ENCODE data around the gene ACTL7A.
"Not testable (repeated sequence)": the region's sequence is repeated elsewhere in the genome, so short reads cannot be mapped to it uniquely, and the experiment has no call there.

ACTL7A gene

DNA sequence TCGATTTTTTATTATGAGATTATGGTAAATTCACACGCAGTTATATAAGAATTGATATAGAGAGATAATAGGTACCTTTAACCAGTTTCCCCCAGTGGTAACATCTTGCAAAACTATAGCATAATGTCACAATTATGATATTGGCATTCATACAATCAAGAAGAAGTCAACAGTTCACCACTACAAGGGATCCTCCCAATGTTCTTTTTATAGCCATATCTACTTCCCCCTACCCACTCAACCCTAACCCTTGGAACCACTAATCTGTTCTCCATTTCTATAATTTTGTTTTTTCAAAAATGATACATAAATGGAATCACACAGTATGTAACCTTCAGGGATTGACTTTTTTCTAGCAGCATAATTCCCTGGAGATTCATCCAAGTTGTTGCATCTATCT is 16.1 kb upstream of the ACTL7A start:
- FAIRE-seq (no peak), DNase-seq (ENCODE audit: insufficient read length, low spot score) (no peak)

DNA sequence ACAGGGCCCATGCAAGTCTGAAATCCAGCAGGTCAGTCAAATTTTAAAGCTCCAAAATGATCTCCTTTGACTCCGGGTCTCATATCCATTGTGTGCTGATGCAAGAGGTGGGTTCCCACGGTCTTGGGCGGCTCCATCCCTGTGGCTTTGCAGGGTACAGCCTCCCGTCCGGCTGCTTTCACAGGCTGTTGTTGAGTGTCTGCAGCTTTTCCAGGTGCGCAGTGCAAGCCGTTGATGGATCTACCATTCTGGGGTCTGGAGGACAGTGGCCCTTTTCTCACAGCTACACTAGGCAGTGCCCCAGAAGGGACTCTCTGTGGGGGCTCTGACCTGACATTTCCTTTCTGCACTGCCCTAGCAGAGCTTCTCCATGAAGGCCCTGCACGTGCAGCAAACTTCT is 13.8 kb upstream of the ACTL7A start:
- DNase-seq (ENCODE audit: insufficient read length, low spot score); FAIRE-seq: not testable (repeated sequence)

DNA sequence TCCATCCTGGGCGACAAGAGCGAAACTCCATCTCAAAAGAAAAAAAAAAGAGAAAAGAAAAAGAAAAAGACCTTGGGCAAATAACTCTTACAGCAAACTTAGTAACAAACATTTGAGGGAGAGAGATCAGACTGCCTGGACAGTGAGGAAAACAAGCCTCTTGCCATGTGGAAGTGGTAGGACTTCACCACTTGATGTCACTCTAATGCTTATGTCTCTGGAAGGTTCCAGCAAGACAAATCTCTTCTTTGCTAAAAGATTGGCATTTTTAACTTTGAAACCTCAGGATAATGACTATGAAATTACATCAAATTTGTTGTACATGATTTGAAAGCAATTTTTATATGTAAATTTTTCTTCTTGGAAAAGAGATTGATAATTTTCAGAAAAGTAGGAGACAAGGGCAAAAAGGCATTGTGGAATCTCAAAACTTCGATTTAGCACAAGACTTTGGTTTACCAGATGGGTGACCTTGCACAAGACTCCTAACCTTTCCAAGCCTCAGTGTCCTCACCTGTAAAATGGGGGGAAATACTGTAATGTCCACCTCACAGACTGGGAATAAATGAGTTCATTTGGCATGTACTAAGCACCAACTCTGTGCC is 11.7 kb upstream of the ACTL7A start:
- DNase-seq (ENCODE audit: insufficient read length, low spot score), result peak; percentile 45

GRCh38 chr9:108851138-108851537 is 10.9 kb upstream of the ACTL7A start:
- DNase-seq (ENCODE audit: insufficient read length, low spot score) (no peak), FAIRE-seq (no peak)

More for the DNA sequence above, 11.7 kb upstream of the ACTL7A start:
- no peak for FAIRE-seq

GRCh38 chr9:108852079-108852478 is 10.0 kb upstream of the ACTL7A start:
- no peak for FAIRE-seq
- DNase-seq (ENCODE audit: insufficient read length, low spot score), result no peak

DNA sequence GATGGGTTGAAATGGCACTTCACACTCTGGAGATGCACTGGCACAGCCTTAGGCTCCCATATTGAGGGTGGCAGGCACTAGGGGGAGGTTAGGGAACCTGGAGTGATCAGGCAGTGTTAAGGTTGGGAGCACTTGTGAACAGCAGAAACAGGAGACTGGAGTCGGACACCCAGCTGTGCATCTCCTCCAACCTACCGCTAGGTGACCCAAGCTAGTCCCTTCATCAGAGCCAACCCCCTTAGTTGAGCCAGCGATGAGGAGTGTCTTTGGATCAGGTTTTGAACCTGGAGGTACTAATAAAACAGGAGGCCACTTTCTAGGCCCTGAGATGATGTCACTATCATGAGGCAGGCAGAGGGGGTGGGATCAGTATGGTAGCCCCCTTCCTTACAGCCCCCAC is 8.0 kb upstream of the ACTL7A start:
- peak; percentile 16 for FAIRE-seq
- DNase-seq (ENCODE audit: insufficient read length, low spot score), result no peak

DNA sequence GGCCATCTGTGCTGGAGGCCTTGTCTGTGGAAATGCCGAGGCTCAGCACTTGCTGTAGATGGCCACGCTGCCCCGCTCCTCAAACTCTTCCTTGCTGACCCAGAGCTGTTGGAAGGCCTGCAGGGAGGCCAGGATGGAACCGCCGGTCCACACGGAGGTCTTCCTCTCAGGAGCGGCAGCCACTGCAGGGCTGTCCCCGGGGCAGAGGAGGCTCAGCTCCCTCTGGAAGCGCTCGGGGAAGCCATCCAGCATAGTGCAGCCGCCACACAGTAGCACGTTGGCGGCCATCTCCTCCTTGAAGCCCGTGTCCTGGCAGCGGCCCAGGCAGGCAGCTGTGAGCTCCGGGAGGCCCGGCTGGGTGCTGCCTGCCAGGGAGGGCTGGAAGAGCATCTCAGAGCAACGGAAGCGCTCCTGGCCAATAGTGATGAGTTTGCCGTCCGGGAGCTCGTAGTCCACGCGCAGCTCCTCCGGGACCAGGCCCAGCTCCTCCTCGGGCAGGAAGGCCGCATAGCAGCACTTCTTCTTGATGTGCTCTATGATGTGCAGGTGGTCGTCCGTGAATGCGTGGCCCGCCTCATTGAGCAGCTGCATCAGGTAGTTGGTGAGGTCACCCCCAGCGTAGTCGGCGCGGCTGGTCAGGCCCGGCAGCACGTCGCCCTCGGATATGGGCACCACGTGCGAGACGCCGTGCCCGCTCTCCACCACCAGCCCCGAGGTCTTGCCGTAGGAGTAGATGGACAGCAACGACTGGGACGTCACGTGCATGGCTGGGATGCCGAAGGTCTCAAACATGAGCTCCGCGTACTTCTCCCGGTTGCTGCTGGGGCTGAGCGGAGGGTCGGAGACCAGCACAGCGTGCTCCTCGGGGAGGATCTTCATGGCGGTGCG is 7.2 kb upstream of the ACTL7A start:
- FAIRE-seq (no peak), DNase-seq (ENCODE audit: insufficient read length, low spot score) (no peak)

GRCh38 chr9:108855529-108855886 is 6.6 kb upstream of the ACTL7A start:
- no peak for FAIRE-seq
- DNase-seq (ENCODE audit: insufficient read length, low spot score), result no peak

DNA sequence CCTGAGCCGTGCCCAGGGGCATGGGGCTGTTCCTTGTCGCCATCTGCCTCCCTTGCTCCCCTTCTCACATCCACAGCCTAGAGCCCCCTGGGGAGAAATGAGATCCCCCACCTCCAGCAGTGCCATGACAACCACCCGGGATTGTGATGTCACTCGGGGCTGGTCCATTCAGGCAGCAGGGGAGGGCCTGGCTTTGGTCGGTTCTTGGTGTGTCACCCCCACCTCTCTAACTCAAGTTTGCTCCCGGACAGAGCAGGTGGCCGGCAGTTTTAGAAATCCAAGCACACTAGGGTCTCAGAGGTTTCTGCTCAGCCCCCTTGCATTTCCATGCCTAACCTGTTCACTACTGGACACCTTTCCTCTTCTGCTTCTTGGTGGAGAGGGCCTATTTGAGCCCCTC is 6.2 kb upstream of the ACTL7A start, which contains the start of gene ACTL7B:
TSS of gene ACTL7B (minus strand) at position 99 of the 400 bp plus-strand sequence. CDS start at position 43, 56 bp downstream.
- no peak for DNase-seq (ENCODE audit: insufficient read length, low spot score)

DNA sequence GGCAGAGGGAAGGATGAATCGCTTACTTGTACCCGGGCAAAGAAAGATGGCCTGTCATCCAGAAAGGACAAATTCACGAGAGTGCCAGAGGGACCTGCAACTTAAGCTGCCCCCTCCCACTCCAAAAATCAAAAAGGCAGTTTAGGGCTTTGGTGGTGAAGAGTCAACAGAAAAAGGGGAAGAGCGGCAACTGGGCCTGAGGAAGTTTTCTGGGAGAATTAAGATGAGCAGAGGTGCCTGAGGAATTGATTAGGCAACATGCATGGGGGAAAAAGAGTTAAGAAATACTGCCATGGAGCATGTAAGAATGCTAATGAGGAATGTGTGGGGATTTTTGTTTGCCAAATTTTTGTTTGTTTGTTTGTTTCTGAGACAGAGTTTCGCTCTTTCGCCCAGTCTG is 4.5 kb upstream of the ACTL7A start:
- FAIRE-seq (no peak), DNase-seq (ENCODE audit: insufficient read length, low spot score) (no peak)

More for the DNA sequence above, 6.2 kb upstream of the ACTL7A start, which contains the start of gene ACTL7B:
- FAIRE-seq, result no peak

- FAIRE-seq, result peak; percentile 75
- peak; percentile 37 for DNase-seq (ENCODE audit: insufficient read length, low spot score)
Measured at GRCh38 chr9:108859459-108860114, 2.5 kb upstream of the ACTL7A start.

GRCh38 chr9:108860354-108860753 is 1.7 kb upstream of the ACTL7A start:
- no peak for FAIRE-seq

GRCh38 chr9:108860764-108861163 is 1.3 kb upstream of the ACTL7A start:
- FAIRE-seq (no peak), DNase-seq (ENCODE audit: insufficient read length, low spot score) (no peak)

More at GRCh38 chr9:108860354-108860753, 1.7 kb upstream of the ACTL7A start:
- DNase-seq (ENCODE audit: insufficient read length, low spot score), result no peak

- no peak for DNase-seq (ENCODE audit: insufficient read length, low spot score)
- no peak for FAIRE-seq
Measured at GRCh38 chr9:108861464-108861863, 602 bp upstream of the ACTL7A start.

GRCh38 chr9:108863891-108864290 is 1.8 kb downstream of the ACTL7A start:
- no peak for FAIRE-seq

DNA sequence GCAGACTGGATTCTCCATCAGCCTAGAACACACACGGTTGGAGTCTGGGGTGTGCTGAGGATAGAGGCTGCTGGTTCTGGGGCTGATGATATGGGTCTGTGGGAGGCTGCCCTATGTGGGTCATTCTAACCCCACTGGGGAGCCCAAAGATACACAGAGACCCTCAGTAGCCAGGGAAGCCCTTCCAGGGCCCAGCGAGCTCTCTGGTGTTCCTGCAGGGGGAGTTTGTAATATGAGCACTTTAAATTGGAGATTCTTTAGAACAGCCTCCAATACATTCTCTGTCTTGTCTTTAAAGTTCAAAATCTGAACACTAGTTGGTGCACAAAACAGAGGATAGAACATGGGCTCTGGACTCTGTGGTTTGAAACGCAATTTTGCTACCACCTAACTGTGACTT is 2.4 kb downstream of the ACTL7A start:
- no peak for FAIRE-seq
- DNase-seq (ENCODE audit: insufficient read length, low spot score), result no peak

More at GRCh38 chr9:108863891-108864290, 1.8 kb downstream of the ACTL7A start:
- DNase-seq (ENCODE audit: insufficient read length, low spot score), result no peak

DNA sequence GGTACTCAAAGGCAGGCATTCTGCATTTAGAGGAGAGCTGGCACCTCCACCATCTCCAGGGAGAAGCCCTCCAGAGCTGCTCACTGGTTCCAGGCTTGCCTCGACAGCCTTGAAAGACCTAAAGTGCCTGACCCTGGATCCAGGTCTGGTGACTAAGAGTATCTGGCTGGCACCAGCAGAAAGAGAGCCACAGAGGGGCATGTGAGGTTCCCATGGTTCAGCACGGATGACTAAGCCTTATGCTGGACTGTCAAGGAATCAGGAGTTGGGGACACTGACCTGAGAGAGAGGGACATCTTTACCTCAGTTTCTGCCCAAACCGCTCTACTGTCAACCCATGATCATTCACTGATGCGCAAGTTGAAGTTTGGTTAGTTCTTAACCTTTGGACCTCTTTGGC is 3.0 kb downstream of the ACTL7A start:
- FAIRE-seq (no peak), DNase-seq (ENCODE audit: insufficient read length, low spot score) (no peak)

GRCh38 chr9:108866001-108866420 is 3.9 kb downstream of the ACTL7A start:
- DNase-seq (ENCODE audit: insufficient read length, low spot score) (no peak), FAIRE-seq (no peak)

DNA sequence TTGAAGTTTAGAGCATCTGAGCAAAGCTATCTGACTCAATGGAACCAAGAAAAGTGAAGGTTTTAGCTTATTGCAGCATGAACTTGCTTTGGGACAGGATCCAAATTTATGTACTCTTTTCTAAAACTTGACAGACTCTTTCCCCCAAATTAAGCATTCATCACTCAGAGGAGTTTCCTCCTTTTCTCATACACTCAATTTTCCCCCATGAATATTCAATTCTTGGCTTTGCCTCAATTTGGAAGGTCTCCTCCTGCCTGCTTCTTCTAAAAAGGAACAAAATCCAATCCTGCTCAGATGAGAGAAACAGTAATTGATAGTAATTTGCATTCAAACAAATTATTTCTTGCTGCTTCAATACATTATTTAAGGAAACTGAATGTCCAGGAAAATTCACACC is 5.0 kb downstream of the ACTL7A start:
- FAIRE-seq, result no peak
- no peak for DNase-seq (ENCODE audit: insufficient read length, low spot score)

DNA sequence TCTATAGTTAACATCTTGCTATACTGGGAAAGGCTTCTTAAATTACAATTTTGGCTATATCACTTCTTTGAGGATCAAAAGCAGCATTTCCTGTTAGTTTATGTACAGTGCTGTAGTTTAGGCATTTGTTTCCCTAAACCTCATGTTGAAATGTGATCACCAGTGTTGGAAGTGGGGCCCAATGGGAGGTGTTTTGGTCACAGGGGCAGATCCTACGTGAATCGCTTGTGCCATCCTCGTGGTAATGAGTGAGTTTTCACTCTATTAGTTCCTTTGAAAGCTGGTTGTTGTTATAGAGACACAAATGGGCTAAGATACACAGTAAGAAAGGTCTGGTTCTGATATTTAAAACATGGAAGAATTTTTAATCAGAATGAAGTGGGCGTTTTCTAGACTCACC is 5.8 kb downstream of the ACTL7A start:
- DNase-seq (ENCODE audit: insufficient read length, low spot score), result no peak
- FAIRE-seq, result no peak

- FAIRE-seq (peak; percentile 16), DNase-seq (ENCODE audit: insufficient read length, low spot score) (no peak)
Measured at GRCh38 chr9:108869092-108869725, 7.1 kb downstream of the ACTL7A start.
